K562 (cell line): ENCODE measurements around the gene PPFIA3. TPM values are rescaled to one million over a fixed set of nuclear protein-coding genes. Genes with fewer than 3 reads are reported as not detected.

Experiments used
- BHLHE40 ChIP-seq: IDR thresholded peaks from 2 replicates; pipeline ENCODE4 v1.6.1; 2011; ENCODE audit warnings: low read length, improper control_type of control experiment
- DPF2 ChIP-seq: fragments of 450-650 bp; IDR thresholded peaks from 2 replicates; pipeline ENCODE4 v1.6.1; 2016
- KDM4B ChIP-seq, 2 experiments: fragments of 450-650 bp in 1 of 2; sonication (generic) in 1 of 2; IDR thresholded peaks; 2 replicates each; pipeline ENCODE4 v1.6.1; 2016 to 2017; ENCODE audit warnings: borderline replicate concordance in 2 of 2, antibody characterized with exemption in 1 of 2, low read depth in 1 of 2, mild to moderate bottlenecking in 1 of 2
- NR1H2 ChIP-seq: sonication (generic); formaldehyde crosslinking; IDR thresholded peaks from 2 replicates; pipeline ENCODE4 v1.4.0; 2020; ENCODE audit warnings: mild to moderate bottlenecking, missing genetic modification reagents
- RBFOX2 ChIP-seq: fragments of 200-400 bp; formaldehyde crosslinking; IDR thresholded peaks from 2 replicates; pipeline ENCODE4 v1.6.1; 2017; ENCODE audit warnings: low read depth, mild to moderate bottlenecking, low read length, moderate library complexity
- SNAPC5 ChIP-seq: fragments of 250-450 bp; sonication (Bioruptor Pico); IDR thresholded peaks from 2 replicates; pipeline ENCODE4 v1.8.0; 2021; ENCODE audit warnings: moderate library complexity, mild to moderate bottlenecking, inconsistent platforms
- TCF7L2 ChIP-seq: fragments of 150-350 bp; IDR thresholded peaks from 2 replicates; pipeline ENCODE4 v1.6.1; 2016; ENCODE audit warnings: low read depth, mild to moderate bottlenecking, low read length, moderate library complexity
- ZNF699 ChIP-seq: fragments of 250-450 bp; sonication (Bioruptor Pico); IDR thresholded peaks from 2 replicates; pipeline ENCODE4 v1.8.0; 2021; ENCODE audit warnings: mild to moderate bottlenecking, moderate library complexity; ENCODE audit not compliant: insufficient replicate concordance
- ZNF76 ChIP-seq: fragments of 250-450 bp; sonication (Bioruptor Pico); IDR thresholded peaks from 2 replicates; pipeline ENCODE4 v1.4.0; 2020; ENCODE audit warnings: mild to moderate bottlenecking, moderate library complexity, borderline replicate concordance
- polyA plus RNA-seq, 8 experiments: library from polyadenylated mRNA; depleted of rRNA in 4 of 8; stranded (reverse) in 5 of 8; unstranded in 3 of 8; fragments of >200 nt; fragmentation: Nextera tagmentation in 2 of 8; fragmentation: Illumina TruSeq in 1 of 8; extraction: Ambion mirVana in 2 of 8; extraction: Trizol in 1 of 8; gene quantifications; 2 replicates each; pipeline versions ENCODE4 v1.2.1 to v1.2.3, GENCODE V29; 2011 to 2014; ENCODE audit warnings: inconsistent platforms in 1 of 8, missing spikeins in 1 of 8
- total RNA-seq, 7 experiments: library from RNA; depleted of rRNA in 6 of 7; stranded (reverse); fragments of >200 nt in 6 of 7; fragmentation: Illumina TruSeq in 2 of 7; extraction: Trizol in 2 of 7; gene quantifications; 2 replicates each; pipeline versions ENCODE4 v1.2.1 to v1.2.3, GENCODE V29; 2011 to 2021; ENCODE audit warnings: low replicate concordance in 1 of 7
- TF ChIP-seq, protein P1 (sequence below): fragments of 450-650 bp; IDR thresholded peaks from 2 replicates; pipeline ENCODE4 v1.6.1; 2016; ENCODE audit warnings: mild to moderate bottlenecking, moderate library complexity
- TF ChIP-seq, protein P2 (sequence below), 3 experiments: fragments of 200-800 bp in 1 of 3; fragments of 250-450 bp in 1 of 3; fragments of 450-650 bp in 1 of 3; sonication (Bioruptor Pico) in 1 of 3; sonication (Bioruptor generic) in 1 of 3; formaldehyde crosslinking in 1 of 3; IDR thresholded peaks; 2 replicates each; pipeline versions ENCODE4 v1.6.1 to v1.8.0; 2016 to 2022; ENCODE audit warnings: mild to moderate bottlenecking in 2 of 3, missing genetic modification characterization in 2 of 3, missing compliant biosample characterization in 1 of 3, moderate library complexity in 1 of 3

PPFIA3 gene
- total and polyA plus RNA-seq, 9 of the 15 experiments (the other 6 are each of a cell fraction or from before 2014, with no cell fraction given) = 0.10 to 53.0 (median 17.6) TPM

DNA sequence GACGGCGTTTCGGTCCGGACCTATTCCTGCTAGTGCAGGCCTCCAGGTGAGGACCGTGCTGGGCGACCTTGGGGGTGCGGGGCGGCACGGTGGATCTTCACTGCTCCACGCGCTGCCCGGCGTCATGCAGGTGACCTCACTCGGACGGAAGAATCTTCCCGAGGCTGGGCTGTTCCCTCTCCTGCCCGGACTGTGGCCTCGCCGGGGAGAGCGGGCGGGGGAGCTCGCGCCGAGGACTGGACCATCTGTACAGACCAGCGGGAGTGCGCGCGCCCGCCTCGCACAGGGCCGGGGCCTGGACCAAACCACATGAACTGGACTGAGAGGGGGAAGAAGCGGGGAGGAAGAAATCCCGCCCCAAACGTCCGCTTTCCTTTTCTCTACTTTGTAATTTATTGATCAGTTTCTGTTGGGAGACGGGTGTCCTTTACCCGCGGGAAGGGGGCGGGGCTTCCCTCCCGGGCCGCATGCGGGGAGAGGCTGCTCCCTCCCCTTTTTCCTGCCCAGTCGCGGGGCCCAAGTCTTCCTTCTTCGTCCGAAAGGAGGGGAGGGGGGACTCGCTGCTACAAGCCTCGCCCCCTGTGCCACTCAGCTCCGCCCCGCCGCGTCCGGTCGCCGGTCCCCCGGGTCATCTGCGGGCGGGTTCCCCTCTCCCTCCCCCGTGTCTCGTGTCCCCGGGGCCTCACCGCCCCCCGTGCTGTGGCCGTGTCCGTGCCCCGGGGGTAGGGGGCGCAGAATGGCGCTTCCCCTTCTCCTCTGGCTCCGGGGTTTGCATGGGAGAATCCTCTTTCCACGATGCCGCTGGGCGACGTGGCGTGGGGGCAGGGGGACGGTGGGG, 31.0 kb downstream of the PPFIA3 start (continued):
- TF ChIP-seq SNAPC5 (CRISPR knock-in tag) = no peak
- TF ChIP-seq KDM4B (IDR thresholded peaks at IDR 0.05; ENCODE audit: borderline replicate concordance in 2 of 2, low read depth in 1 of 2) = 0 out of 4 replicates have a peak, but pooled peaks of 1 of the 2 experiments have one; percentile 6
- no peak for TF ChIP-seq ZNF76 (CRISPR knock-in tag)
- TF ChIP-seq BHLHE40 = peak; percentile 82
- TF ChIP-seq, protein P1, sequence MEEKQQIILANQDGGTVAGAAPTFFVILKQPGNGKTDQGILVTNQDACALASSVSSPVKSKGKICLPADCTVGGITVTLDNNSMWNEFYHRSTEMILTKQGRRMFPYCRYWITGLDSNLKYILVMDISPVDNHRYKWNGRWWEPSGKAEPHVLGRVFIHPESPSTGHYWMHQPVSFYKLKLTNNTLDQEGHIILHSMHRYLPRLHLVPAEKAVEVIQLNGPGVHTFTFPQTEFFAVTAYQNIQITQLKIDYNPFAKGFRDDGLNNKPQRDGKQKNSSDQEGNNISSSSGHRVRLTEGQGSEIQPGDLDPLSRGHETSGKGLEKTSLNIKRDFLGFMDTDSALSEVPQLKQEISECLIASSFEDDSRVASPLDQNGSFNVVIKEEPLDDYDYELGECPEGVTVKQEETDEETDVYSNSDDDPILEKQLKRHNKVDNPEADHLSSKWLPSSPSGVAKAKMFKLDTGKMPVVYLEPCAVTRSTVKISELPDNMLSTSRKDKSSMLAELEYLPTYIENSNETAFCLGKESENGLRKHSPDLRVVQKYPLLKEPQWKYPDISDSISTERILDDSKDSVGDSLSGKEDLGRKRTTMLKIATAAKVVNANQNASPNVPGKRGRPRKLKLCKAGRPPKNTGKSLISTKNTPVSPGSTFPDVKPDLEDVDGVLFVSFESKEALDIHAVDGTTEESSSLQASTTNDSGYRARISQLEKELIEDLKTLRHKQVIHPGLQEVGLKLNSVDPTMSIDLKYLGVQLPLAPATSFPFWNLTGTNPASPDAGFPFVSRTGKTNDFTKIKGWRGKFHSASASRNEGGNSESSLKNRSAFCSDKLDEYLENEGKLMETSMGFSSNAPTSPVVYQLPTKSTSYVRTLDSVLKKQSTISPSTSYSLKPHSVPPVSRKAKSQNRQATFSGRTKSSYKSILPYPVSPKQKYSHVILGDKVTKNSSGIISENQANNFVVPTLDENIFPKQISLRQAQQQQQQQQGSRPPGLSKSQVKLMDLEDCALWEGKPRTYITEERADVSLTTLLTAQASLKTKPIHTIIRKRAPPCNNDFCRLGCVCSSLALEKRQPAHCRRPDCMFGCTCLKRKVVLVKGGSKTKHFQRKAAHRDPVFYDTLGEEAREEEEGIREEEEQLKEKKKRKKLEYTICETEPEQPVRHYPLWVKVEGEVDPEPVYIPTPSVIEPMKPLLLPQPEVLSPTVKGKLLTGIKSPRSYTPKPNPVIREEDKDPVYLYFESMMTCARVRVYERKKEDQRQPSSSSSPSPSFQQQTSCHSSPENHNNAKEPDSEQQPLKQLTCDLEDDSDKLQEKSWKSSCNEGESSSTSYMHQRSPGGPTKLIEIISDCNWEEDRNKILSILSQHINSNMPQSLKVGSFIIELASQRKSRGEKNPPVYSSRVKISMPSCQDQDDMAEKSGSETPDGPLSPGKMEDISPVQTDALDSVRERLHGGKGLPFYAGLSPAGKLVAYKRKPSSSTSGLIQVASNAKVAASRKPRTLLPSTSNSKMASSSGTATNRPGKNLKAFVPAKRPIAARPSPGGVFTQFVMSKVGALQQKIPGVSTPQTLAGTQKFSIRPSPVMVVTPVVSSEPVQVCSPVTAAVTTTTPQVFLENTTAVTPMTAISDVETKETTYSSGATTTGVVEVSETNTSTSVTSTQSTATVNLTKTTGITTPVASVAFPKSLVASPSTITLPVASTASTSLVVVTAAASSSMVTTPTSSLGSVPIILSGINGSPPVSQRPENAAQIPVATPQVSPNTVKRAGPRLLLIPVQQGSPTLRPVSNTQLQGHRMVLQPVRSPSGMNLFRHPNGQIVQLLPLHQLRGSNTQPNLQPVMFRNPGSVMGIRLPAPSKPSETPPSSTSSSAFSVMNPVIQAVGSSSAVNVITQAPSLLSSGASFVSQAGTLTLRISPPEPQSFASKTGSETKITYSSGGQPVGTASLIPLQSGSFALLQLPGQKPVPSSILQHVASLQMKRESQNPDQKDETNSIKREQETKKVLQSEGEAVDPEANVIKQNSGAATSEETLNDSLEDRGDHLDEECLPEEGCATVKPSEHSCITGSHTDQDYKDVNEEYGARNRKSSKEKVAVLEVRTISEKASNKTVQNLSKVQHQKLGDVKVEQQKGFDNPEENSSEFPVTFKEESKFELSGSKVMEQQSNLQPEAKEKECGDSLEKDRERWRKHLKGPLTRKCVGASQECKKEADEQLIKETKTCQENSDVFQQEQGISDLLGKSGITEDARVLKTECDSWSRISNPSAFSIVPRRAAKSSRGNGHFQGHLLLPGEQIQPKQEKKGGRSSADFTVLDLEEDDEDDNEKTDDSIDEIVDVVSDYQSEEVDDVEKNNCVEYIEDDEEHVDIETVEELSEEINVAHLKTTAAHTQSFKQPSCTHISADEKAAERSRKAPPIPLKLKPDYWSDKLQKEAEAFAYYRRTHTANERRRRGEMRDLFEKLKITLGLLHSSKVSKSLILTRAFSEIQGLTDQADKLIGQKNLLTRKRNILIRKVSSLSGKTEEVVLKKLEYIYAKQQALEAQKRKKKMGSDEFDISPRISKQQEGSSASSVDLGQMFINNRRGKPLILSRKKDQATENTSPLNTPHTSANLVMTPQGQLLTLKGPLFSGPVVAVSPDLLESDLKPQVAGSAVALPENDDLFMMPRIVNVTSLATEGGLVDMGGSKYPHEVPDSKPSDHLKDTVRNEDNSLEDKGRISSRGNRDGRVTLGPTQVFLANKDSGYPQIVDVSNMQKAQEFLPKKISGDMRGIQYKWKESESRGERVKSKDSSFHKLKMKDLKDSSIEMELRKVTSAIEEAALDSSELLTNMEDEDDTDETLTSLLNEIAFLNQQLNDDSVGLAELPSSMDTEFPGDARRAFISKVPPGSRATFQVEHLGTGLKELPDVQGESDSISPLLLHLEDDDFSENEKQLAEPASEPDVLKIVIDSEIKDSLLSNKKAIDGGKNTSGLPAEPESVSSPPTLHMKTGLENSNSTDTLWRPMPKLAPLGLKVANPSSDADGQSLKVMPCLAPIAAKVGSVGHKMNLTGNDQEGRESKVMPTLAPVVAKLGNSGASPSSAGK = peak; percentile 32; the same call in 1 of the 2 replicates
- no peak for TF ChIP-seq ZNF699 (CRISPR knock-in tag)
- no peak for TF ChIP-seq NR1H2
- TF ChIP-seq TCF7L2 = peak; percentile 95
- TF ChIP-seq, protein P2, sequence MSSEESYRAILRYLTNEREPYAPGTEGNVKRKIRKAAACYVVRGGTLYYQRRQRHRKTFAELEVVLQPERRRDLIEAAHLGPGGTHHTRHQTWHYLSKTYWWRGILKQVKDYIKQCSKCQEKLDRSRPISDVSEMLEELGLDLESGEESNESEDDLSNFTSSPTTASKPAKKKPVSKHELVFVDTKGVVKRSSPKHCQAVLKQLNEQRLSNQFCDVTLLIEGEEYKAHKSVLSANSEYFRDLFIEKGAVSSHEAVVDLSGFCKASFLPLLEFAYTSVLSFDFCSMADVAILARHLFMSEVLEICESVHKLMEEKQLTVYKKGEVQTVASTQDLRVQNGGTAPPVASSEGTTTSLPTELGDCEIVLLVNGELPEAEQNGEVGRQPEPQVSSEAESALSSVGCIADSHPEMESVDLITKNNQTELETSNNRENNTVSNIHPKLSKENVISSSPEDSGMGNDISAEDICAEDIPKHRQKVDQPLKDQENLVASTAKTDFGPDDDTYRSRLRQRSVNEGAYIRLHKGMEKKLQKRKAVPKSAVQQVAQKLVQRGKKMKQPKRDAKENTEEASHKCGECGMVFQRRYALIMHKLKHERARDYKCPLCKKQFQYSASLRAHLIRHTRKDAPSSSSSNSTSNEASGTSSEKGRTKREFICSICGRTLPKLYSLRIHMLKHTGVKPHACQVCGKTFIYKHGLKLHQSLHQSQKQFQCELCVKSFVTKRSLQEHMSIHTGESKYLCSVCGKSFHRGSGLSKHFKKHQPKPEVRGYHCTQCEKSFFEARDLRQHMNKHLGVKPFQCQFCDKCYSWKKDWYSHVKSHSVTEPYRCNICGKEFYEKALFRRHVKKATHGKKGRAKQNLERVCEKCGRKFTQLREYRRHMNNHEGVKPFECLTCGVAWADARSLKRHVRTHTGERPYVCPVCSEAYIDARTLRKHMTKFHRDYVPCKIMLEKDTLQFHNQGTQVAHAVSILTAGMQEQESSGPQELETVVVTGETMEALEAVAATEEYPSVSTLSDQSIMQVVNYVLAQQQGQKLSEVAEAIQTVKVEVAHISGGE (CRISPR knock-in tag; IDR thresholded peaks at IDR 0.05) = no peak; a peak in 1 of 6 replicates
- no peak; the same call in 1 of the 2 replicates for TF ChIP-seq DPF2
- TF ChIP-seq RBFOX2 = peak; percentile 87
